ENCODE measurements around the gene RNF222. TPM values are rescaled to one million over a fixed set of nuclear protein-coding genes. Genes with fewer than 3 reads are reported as not detected.
A peak's percentile ranks its signal among the peaks of the same experiment; 100 is the strongest.

Gene RNF222
- total RNA-seq, 2 donors from 2014 or later = not detected

GRCh38 chr17:8359769-8360168, 37.9 kb downstream of the RNF222 start:
- whole genome bisulfite sequencing, 2 experiments (ENCODE audit: insufficient coverage in 1 of 2, insufficient read length in 1 of 2) = 83 to 86% methylated on average over 4 to 5 of the region's 5 CpGs
- no peak overlapping the region for H3K27ac ChIP-seq (ENCODE audit: low read depth, low read length)
- no peak overlapping the region for H3K4me3 ChIP-seq (ENCODE audit: low read length)
- H3K27me3 Mint-ChIP-seq (ENCODE audit: insufficient read depth) = no peaks in the 10 kb centered on the region
- no peak overlapping the region for H3K4me3 Mint-ChIP-seq
- DNase-seq = no peak
- peaks cover 4% of the 10 kb centered on the region for H3K9me3 ChIP-seq (ENCODE audit: control insufficient read depth, low read length)
- H3K27me3 ChIP-seq (ENCODE audit: control insufficient read depth, insufficient read depth, low read length, poor library complexity, severe bottlenecking) = no peaks in the 10 kb centered on the region
- H3K9me3 Mint-ChIP-seq = peaks cover 4% of the 10 kb centered on the region
- peaks cover 20% of the 10 kb centered on the region for H3K4me1 Mint-ChIP-seq
- peak overlapping the region; percentile 77 for H3K27ac Mint-ChIP-seq
- peaks cover 6% of the 10 kb centered on the region for H3K36me3 Mint-ChIP-seq (ENCODE audit: low read depth)
- peaks cover 4% of the 10 kb centered on the region for H3K4me1 ChIP-seq (ENCODE audit: control insufficient read depth, insufficient read depth, low read length)
- TF ChIP-seq CTCF (conservative IDR thresholded peaks at IDR 0.05) = no peak
- H3K9ac ChIP-seq (ENCODE audit: extremely low read depth, low read length, poor library complexity, severe bottlenecking) = no peak overlapping the region
- H3K36me3 ChIP-seq (ENCODE audit: control insufficient read depth, insufficient read depth, low read length) = no peaks in the 10 kb centered on the region

GRCh38 chr17:8357910-8358309, 39.7 kb downstream of the RNF222 start:
- Mint-ChIP-seq H3K4me1 (peaks cover 24% of the 10 kb centered on the region), H3K27ac (peak overlapping the region; percentile 57), H3K36me3 (ENCODE audit: low read depth) (peaks cover 4% of the 10 kb centered on the region), H3K9me3 (peaks cover 4% of the 10 kb centered on the region), H3K27me3 (ENCODE audit: insufficient read depth) (no peaks in the 10 kb centered on the region), H3K4me3 (no peak overlapping the region)
- Histone ChIP-seq H3K4me1 (ENCODE audit: control insufficient read depth, insufficient read depth, low read length) (peaks cover 4% of the 10 kb centered on the region), H3K9ac (ENCODE audit: extremely low read depth, low read length, poor library complexity, severe bottlenecking) (no peak overlapping the region), H3K27ac (ENCODE audit: low read depth, low read length) (no peak overlapping the region), H3K27me3 (ENCODE audit: control insufficient read depth, insufficient read depth, low read length, poor library complexity, severe bottlenecking) (no peaks in the 10 kb centered on the region), H3K36me3 (ENCODE audit: control insufficient read depth, insufficient read depth, low read length) (no peaks in the 10 kb centered on the region), H3K4me3 (ENCODE audit: low read length) (no peak overlapping the region), H3K9me3 (ENCODE audit: control insufficient read depth, low read length) (peaks cover 4% of the 10 kb centered on the region)
- TF ChIP-seq CTCF (conservative IDR thresholded peaks at IDR 0.05) = no peak
- DNase-seq = no peak
- WGBS, 2 experiments (ENCODE audit: insufficient coverage in 1 of 2, insufficient read length in 1 of 2) = 92 to 97% methylated on average over 2 to 3 of the region's 3 CpGs

GRCh38 chr17:8354236-8354635, 43.4 kb downstream of the RNF222 start:
- Histone ChIP-seq H3K27ac (ENCODE audit: low read depth, low read length) (no peak overlapping the region), H3K9ac (ENCODE audit: extremely low read depth, low read length, poor library complexity, severe bottlenecking) (no peak overlapping the region), H3K36me3 (ENCODE audit: control insufficient read depth, insufficient read depth, low read length) (no peaks in the 10 kb centered on the region), H3K4me3 (ENCODE audit: low read length) (no peak overlapping the region), H3K9me3 (ENCODE audit: control insufficient read depth, low read length) (peaks cover 4% of the 10 kb centered on the region), H3K27me3 (ENCODE audit: control insufficient read depth, insufficient read depth, low read length, poor library complexity, severe bottlenecking) (no peaks in the 10 kb centered on the region), H3K4me1 (ENCODE audit: control insufficient read depth, insufficient read depth, low read length) (no peaks in the 10 kb centered on the region)
- H3K36me3 Mint-ChIP-seq (ENCODE audit: low read depth) = peaks cover 4% of the 10 kb centered on the region
- no peaks in the 10 kb centered on the region for H3K27me3 Mint-ChIP-seq (ENCODE audit: insufficient read depth)
- no peak overlapping the region for H3K4me3 Mint-ChIP-seq
- H3K4me1 Mint-ChIP-seq = peaks cover 4% of the 10 kb centered on the region
- 84 to 91% methylated on average over 6 to 8 of the region's 8 CpGs for WGBS, 2 experiments (ENCODE audit: insufficient coverage in 1 of 2, insufficient read length in 1 of 2)
- no peak for DNase-seq
- H3K27ac Mint-ChIP-seq = no peak overlapping the region
- peaks cover 4% of the 10 kb centered on the region for H3K9me3 Mint-ChIP-seq
- TF ChIP-seq CTCF (conservative IDR thresholded peaks at IDR 0.05) = no peak
